NCI-H2196 treated with DMSO at 0.1 percent for 48 hours (cell line): ENCODE data around the gene MUC3A.
"Not testable (repeated sequence)": the region's sequence is repeated elsewhere in the genome, so short reads cannot be mapped to it uniquely, and the experiment has no call there.

ENCODE experiments used
- DNase-seq: peaks from one replicate; lab custom pipeline; 2025; ENCODE audit not compliant: unreplicated experiment; lab: John Stamatoyannopoulos, UW

Gene MUC3A

DNA sequence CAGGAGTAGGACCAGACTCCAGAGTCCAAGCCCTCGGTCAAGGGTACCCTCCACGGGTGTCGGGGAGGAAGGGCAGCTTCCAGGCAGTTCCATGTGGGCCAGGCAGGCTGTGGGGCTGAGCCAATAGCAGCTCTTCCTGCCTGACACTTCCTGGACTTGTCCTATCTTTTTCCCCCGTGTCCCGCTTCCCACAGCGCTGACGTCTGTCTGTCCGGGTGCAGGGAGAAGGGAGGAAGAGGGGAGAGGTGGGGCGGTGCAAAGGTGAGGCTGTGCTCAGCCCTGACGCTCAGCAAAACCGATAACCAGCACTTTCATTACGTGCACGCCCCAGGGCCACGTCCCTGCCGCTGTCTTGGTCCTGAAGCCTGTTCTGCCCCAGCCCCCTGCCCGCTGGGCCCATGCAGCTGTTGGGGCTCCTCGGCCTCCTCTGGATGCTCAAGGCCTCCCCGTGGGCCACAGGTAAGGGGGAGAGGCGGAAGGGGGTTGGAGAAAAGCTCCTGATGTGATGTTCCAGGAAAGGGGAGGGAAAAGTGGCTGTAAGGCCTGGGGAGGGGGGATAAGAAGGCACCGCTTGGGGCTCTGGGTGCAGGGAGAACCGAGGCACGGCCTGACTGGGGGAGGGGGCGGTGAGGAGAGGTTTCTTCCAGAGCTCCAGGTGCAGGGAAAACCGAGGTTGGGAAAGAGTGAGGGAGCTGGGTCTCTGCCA is at the start of gene MUC3A:
Gene MUC3A, plus strand, starts transcription at position 308 of the 706 bp plus-strand sequence. Its CDS starts 91 bp downstream, at position 399.
- DNase-seq: no peak

DNA sequence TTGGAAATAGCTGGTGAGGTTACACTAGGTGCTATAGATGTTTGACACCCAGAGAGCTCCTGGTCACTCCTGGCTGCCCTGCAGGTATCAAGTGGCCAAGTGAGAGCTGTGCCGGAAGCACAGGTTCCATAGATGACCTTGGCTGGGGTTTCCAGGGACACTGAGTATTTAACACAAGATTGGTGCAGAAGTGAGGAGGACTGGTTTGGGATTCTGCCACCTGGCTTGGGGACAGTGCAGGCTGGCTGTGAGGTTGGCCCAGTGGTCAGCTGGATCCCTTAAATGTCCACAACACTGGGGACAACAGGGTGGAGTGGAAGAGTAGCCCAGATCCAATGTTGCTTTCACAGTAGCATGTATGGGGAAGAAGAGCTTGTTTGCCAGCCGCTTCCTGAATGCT is 48.4 kb upstream of the MUC3A start:
- DNase-seq: no peak

- no peak for DNase-seq
Observed at GRCh38 chr7:100901921-100902332, 47.4 kb upstream of the MUC3A start.

DNA sequence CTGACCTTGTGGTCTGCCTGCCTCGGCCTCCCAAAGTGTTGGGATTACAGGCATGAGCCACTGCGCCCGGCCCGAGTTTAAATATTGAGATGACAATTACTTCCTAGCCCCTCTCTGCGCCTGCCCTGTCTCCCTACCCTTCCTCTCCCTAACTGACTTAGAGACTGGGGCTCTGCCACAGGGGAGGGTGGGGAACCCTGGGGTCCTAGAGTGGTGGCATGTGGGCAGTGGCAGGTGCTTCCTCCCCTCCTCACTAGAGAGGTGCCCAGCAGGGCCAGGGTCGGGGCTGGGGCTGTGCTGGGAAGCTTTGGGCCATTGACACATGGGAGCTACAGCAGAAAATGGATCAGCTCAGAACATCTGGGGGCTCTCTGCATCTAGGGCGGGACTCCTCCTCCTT is 46.7 kb upstream of the MUC3A start:
- no peak for DNase-seq

- DNase-seq: no peak
Observed at GRCh38 chr7:100908512-100908911, 40.8 kb upstream of the MUC3A start.

DNA sequence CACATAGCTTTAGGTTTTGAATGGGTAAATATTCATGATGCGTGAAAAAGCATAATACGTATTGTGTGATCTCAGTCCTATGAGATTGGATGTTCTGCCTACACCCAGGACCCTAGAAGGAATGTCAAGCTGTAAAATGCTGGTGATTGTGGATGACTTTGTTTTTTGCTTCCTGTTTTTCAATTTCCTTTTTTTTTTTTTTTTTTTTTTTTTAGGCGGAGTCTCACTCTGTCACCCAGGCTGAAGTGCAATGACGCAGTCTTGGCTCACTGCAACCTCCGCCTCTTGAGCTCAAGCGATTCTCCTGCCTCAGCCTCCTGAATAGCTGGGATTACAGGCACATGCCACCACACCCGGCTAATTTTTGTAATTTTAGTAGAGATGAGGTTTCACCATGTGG is 38.9 kb upstream of the MUC3A start:
- DNase-seq: not testable (repeated sequence)

GRCh38 chr7:100911484-100911883 is 37.9 kb upstream of the MUC3A start:
- no peak for DNase-seq

GRCh38 chr7:100914208-100914878 is 35.0 kb upstream of the MUC3A start:
- DNase-seq: no peak

GRCh38 chr7:100914879-100915447 is 34.4 kb upstream of the MUC3A start:
- no peak for DNase-seq

DNA sequence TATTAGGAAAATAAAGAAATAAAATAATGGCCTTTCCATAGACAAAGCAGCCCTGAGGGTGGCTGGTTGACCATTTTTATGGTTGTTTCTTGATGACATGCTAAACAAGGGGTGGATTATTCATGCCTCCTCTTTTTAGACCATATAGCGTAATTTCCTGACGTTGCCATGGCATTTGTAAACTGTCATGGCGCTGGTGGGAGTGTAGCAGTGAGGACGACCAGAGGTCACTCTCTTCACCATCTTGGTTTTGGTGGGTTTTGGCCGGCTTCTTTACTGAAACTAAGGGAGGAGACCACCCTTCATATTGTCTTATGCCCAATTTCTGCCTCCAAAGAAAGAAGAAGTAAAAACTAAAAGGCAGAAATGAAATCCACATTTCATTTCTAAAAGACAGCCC is 30.0 kb upstream of the MUC3A start:
- not testable (repeated sequence) for DNase-seq

GRCh38 chr7:100919779-100920437 is 29.4 kb upstream of the MUC3A start:
- DNase-seq: not testable (repeated sequence)

DNA sequence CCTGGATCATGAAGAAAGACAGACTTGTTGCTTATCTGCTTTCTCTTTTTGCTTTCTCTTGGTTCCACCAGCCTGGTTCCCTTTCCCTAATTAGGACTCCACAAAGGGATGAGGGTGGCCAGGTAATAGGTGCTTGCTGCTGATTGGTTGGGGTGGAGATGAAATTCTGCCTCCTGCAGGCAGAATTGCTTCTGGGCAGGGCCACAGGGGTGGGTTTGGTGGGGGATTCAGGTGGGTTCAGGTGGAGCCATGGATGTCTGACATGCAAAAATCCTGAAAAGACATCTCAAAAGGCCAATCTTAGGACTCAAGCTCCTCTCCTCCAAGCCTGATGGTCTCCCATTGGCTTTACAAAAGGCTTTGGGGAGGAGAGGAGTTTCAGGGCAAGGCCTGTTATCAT is 28.3 kb upstream of the MUC3A start:
- no peak for DNase-seq

DNA sequence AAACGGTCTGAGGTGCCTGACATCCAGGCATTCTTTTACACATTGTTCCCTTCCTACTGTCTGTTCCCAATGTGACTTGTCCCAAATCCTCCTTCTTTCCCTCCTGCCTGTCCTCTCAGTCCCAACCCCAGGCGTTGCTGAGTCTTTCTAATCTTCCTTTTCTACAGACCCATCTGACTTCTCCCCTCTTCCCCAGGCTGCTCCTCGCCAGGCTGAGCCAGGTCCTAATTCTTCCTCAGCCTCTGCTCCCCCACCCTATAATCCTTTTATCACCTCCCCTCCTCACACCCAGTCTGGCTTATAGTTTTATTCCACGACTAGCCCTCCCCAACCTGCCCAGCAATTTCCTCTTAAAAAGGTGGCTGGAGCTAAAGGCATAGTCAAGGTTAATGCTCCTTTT is 25.7 kb upstream of the MUC3A start:
- DNase-seq: not testable (repeated sequence)

GRCh38 chr7:100929808-100930174 is 19.5 kb upstream of the MUC3A start:
- no peak for DNase-seq

DNA sequence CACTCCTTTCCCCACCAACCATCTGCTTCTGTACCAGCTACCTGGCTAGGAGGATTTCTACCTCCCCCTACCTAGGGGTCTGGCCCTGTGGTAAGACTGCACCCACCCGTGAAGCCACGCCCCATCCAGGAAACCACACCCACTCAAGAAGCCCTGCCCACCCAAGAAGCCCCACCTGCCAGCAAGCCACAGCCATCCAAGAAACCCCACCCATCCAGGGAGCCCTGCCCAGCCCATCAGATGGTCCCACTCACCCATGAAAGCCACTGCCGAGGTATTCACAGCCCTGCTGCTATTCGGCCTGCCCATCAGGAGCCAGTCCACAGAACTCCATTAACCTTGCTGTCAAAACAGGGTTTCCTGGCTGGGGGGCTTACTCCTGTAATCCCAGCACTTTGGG is 15.6 kb upstream of the MUC3A start:
- DNase-seq: no peak

DNA sequence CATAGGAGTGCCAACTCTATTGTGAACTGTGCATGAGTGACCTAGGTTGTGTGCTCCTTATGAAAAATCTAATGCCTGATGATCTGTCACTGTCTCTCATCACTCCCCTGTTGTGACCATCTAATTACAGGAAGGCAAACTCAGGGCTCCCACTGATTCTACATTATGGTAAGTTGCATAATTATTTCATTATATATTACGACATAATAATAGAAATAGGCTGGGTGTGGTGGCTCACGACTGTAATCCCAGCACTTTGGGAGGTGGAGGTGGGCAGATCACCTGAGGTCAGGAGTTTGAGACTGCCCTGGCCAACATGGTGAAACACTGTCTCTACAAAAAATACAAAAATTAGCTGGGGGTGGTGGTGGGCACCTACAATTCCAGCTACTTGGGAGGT is 14.0 kb upstream of the MUC3A start:
- not testable (repeated sequence) for DNase-seq

- DNase-seq: not testable (repeated sequence)
Observed at GRCh38 chr7:100936167-100936566, 13.2 kb upstream of the MUC3A start.

DNA sequence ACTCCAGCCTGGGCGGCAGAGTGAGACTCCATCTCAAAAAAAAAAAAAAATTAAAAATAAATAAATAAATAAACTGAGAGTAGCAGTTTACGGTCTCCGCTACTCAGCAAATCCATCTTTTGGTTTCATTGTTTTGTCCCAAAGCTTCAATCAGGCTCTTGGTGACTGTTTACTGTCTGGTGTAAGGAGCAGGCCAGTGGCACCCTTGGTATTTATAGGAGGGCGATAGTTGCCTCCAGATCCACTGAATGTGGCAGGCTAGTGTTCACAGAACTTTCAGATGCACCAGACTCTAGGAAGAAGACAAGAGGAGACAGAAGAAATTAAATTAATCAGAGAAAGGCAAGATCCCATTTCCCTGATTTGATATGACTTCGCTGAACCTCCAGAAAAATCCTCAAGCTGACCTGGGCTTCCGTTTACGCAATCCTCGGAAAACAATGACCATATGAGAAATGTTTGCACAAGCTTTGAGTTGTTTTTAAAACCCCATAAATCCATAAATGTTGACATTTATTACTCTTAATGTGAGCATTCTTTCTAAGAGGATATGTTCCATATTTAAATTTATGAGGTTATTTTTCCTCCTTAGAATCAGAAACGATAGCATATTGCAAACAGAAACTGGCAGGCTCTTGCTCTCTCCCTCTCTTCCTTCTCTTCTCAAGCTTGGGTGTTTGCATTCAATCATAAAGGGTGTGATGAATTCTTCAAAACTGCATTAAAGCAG is 7.1 kb upstream of the MUC3A start:
- DNase-seq: no peak

DNA sequence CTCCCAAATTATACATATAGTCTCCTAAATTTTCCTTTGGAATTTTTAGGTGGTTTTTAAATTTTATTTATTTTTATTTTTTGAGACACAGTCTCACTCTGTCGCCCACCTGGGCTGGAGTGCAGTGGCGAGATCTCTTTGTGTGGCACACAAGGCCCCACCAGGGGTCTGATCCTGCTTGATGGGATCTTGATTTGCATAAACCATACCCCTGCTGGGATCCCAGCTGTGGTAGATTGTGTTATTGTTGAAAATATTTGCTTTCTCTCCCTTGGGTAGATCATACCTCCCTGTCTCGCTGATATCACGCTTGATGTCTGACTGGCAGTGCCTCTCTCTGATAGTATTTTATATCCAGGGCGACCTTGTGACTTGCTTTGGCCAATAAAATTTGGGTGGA is 5.6 kb upstream of the MUC3A start:
- DNase-seq: no peak

- DNase-seq: no peak
Observed at GRCh38 chr7:100944138-100944537, 5.2 kb upstream of the MUC3A start.

DNA sequence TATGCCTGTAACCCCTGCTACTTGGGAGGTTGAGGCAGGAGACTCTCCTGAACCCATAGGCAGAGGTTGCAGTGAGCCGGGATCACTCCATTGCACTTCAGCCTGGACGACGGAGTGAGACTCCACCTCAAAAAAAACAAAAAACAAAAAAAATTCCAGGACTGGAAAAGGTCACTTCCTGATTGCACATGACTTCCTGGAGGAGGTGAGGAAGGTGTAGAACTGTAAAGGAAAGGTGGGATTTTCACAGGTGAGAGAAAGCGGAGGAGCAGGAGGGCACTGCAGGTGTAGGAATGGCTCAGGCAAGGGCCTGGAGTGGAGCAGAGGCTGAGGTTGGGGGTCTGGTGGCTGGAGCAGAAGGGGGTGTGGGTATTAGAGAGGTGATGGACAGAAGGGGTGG is 3.2 kb upstream of the MUC3A start:
- DNase-seq: no peak
